CD14-positive monocyte (primary cell): Measurements from ENCODE around the gene ZNF587. TPM values are rescaled to one million over a fixed set of nuclear protein-coding genes. Genes with fewer than 3 reads are reported as not detected.
A peak's percentile ranks its signal among the peaks of the same experiment; 100 is the strongest.
"Not testable (repeated sequence)": the region's sequence is repeated elsewhere in the genome, so short reads cannot be mapped to it uniquely, and the experiment has no call there.

Source experiments
- DNase-seq, 3 donors: peaks; one replicate each; pipeline ENCODE4 v3.0.0-alpha.2; 2011 to 2022
- H2AFZ ChIP-seq: 2 replicates; pipeline ENCODE4 v1.6.0; 2012; ENCODE audit warnings: mild to moderate bottlenecking, low read depth, low read length, inconsistent platforms; ENCODE audit not compliant: insufficient read depth, poor library complexity, severe bottlenecking
- H3K27ac ChIP-seq, 2 donors: 1 replicate in 1 of 2; 2 replicates in 1 of 2; pipeline ENCODE4 v1.5.1; 2012 to 2013; ENCODE audit warnings: low read length in 2 of 2, control low read depth in 1 of 2, inconsistent platforms in 1 of 2, low read depth in 1 of 2, mild to moderate bottlenecking in 1 of 2
- H3K27me3 ChIP-seq, 2 donors: one replicate each; pipeline versions ENCODE4 v1.6.0 to v1.6.1; 2011 to 2013; ENCODE audit warnings: low read length in 2 of 2; ENCODE audit not compliant: control insufficient read depth in 2 of 2, insufficient read depth in 2 of 2
- H3K36me3 ChIP-seq, 2 donors: replicated peaks in 1 of 2; 1 replicate in 1 of 2; 2 replicates in 1 of 2; pipeline versions ENCODE4 v1.5.1 to v1.6.1; 2012 to 2013; ENCODE audit warnings: low read length in 2 of 2, control low read depth in 1 of 2, inconsistent platforms in 1 of 2, mild to moderate bottlenecking in 1 of 2; ENCODE audit not compliant: insufficient read depth in 2 of 2, control insufficient read depth in 1 of 2
- H3K4me1 ChIP-seq, 2 donors: 1 replicate in 1 of 2; 2 replicates in 1 of 2; pipeline versions ENCODE4 v1.5.1 to v1.6.1; 2012 to 2013; ENCODE audit warnings: low read length in 2 of 2, control low read depth in 1 of 2, inconsistent platforms in 1 of 2, mild to moderate bottlenecking in 1 of 2, moderate library complexity in 1 of 2; ENCODE audit not compliant: insufficient read depth in 2 of 2, control insufficient read depth in 1 of 2
- H3K4me2 ChIP-seq: replicated peaks from 2 replicates; pipeline ENCODE3; 2012; ENCODE audit warnings: low read length, moderate library complexity, mild to moderate bottlenecking; ENCODE audit not compliant: poor library complexity, severe bottlenecking; ENCODE audit errors: extremely low read depth
- H3K4me3 ChIP-seq, 3 experiments: fragments of 200-600 bp in 1 of 3; sonication (generic) in 1 of 3; replicated peaks in 1 of 3; 1 replicate in 2 of 3; 2 replicates in 1 of 3; pipeline ENCODE4 v1.5.1; 2011 to 2013; ENCODE audit warnings: low read length in 3 of 3, mild to moderate bottlenecking in 3 of 3, control low read depth in 2 of 3, low read depth in 2 of 3, inconsistent platforms in 1 of 3, moderate library complexity in 1 of 3
- H3K79me2 ChIP-seq: 2 replicates; pipeline ENCODE4 v1.6.0; 2012; ENCODE audit warnings: mild to moderate bottlenecking, control low read depth, inconsistent platforms, low read length, moderate library complexity; ENCODE audit not compliant: insufficient read depth
- H3K9ac ChIP-seq: 2 replicates; pipeline ENCODE4 v1.6.0; 2017; ENCODE audit warnings: low read length, mild to moderate bottlenecking; ENCODE audit not compliant: insufficient read depth, poor library complexity, severe bottlenecking
- H3K9me3 ChIP-seq, 2 donors: replicated peaks in 1 of 2; 1 replicate in 1 of 2; 2 replicates in 1 of 2; pipeline versions ENCODE4 v1.5.1 to v1.6.1; 2012 to 2013; ENCODE audit warnings: low read length in 2 of 2, control low read depth in 1 of 2; ENCODE audit not compliant: control insufficient read depth in 1 of 2, insufficient read depth in 1 of 2
- H4K20me1 ChIP-seq: 2 replicates; pipeline ENCODE4 v1.6.0; 2012; ENCODE audit warnings: mild to moderate bottlenecking, low read length, control low read depth, moderate library complexity; ENCODE audit not compliant: insufficient read depth
- H3K27ac Mint-ChIP-seq, 7 donors: one replicate each; pipeline ENCODE4 v1.8.0; 2020; ENCODE audit warnings: mild to moderate bottlenecking in 7 of 7, mixed read lengths in 7 of 7, moderate library complexity in 6 of 7, inconsistent platforms in 2 of 7
- H3K27me3 Mint-ChIP-seq, 3 donors: one replicate each; pipeline ENCODE4 v1.8.0; 2021 to 2022; ENCODE audit warnings: low read depth in 3 of 3, mild to moderate bottlenecking in 3 of 3, mixed read lengths in 3 of 3, moderate library complexity in 3 of 3, inconsistent platforms in 1 of 3
- H3K36me3 Mint-ChIP-seq, 2 donors: one replicate each; pipeline ENCODE4 v1.8.0; 2020; ENCODE audit warnings: mixed read lengths in 2 of 2, inconsistent platforms in 1 of 2, mild to moderate bottlenecking in 1 of 2
- H3K4me1 Mint-ChIP-seq: one replicate; pipeline ENCODE4 v1.8.0; 2020; ENCODE audit warnings: mild to moderate bottlenecking, mixed read lengths
- H3K4me3 Mint-ChIP-seq, 2 donors: one replicate each; pipeline ENCODE4 v1.8.0; 2020; ENCODE audit warnings: mild to moderate bottlenecking in 2 of 2, mixed read lengths in 2 of 2, moderate library complexity in 1 of 2
- H3K9me3 Mint-ChIP-seq, 7 donors: one replicate each; pipeline ENCODE4 v1.8.0; 2020 to 2022; ENCODE audit warnings: mixed read lengths in 7 of 7, mild to moderate bottlenecking in 6 of 7, moderate library complexity in 6 of 7, inconsistent platforms in 2 of 7
- CTCF ChIP-seq: fragments of 200-600 bp; IDR thresholded peaks from one replicate; pipeline ENCODE4 v1.8.0; 2022; ENCODE audit warnings: antibody characterized with exemption, mild to moderate bottlenecking
- WGBS: methylation state at CpG from one replicate; pipeline ENCODE4 v1.1.5; 2013; ENCODE audit warnings: missing lambda C conversion rate; ENCODE audit not compliant: insufficient coverage; 5-methylcytosine and 5-hydroxymethylcytosine counted together
- intact Hi-C, 2 donors: fragments of 100-400 bp; cut with micrococcal nuclease; formaldehyde crosslinking; loops; one replicate each; pipeline versions ENCODE4 v1.15.0 to v1.15.1; 2023
- polyA plus RNA-seq, 3 donors: library from polyadenylated mRNA; depleted of rRNA in 1 of 3; unstranded in 2 of 3; stranded (reverse) in 1 of 3; fragments of 300-500 nt in 2 of 3; fragments of >200 nt in 1 of 3; fragmentation: Illumina TruSeq in 2 of 3; gene quantifications; 1 replicate in 2 of 3; 2 replicates in 1 of 3; pipeline ENCODE4 v1.2.3, GENCODE V29; 2012 to 2021

Gene ZNF587
- polyA plus RNA-seq, 3 donors: 0.41 to 15.0 (median 2.9) TPM

DNA sequence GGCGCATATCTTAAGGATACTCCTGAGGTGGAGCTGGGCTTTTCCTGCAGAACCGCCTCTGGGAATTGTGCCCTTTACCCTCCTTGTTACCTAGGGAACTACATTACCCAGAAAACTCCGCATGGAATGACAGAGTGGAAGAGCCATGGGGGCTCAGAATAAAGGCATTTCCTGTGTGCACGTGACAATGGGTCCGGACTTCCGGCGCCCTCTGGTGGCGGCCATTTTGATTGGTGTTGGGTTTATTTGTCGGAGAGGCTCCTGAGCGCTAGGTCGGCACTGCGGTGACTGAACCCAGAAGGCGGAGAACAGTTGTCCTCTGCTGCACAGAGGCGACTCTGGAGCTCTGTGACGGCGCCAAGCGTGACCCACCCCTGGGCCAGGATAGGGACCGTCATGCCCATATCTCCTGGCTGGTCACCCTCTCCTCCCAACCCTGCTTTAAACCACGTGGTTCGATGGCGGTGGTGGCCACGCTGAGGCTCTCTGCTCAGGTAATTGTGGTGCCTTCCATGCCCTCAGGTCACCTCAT is 19.5 kb upstream of the ZNF587 start, which contains the start of gene ZNF587B:
TSS of gene ZNF587B (plus strand) at position 229 of the 532 bp plus-strand sequence. CDS start at position 459, 230 bp downstream.
- H3K4me2 ChIP-seq: no peak within 1 kb of the TSS
- Mint-ChIP-seq H3K27me3 (no peaks in the 10 kb centered on the region), H3K27ac (peak within 1 kb of the TSS in 3 of 7 donors; percentile 42 to 84 (median 77)), H3K9me3 (peaks cover 4 to 8% (median 5%) of the 10 kb centered on the region in 7 donors), H3K36me3 (peaks cover 18 to 45% of the 10 kb centered on the region in 2 donors), H3K4me3 (peak within 1 kb of the TSS in 1 of 2 donors; percentile 55), H3K4me1 (no peaks in the 10 kb centered on the region)
- peak in 1 of 3 donors; percentile 16 for DNase-seq
- H3K79me2 ChIP-seq: peaks cover 57% of the 10 kb centered on the region
- peak; percentile 44 for TF ChIP-seq CTCF
- H3K27ac ChIP-seq: no peak within 1 kb of the TSS
- H2AFZ ChIP-seq: no peak within 1 kb of the TSS
- H3K9me3 ChIP-seq: peaks cover 0 to 5% of the 10 kb centered on the region in 2 donors
- no peaks in the 10 kb centered on the region for H3K4me1 ChIP-seq
- intact Hi-C loops: no loop called here
- H3K36me3 ChIP-seq: no peaks in the 10 kb centered on the region
- 73% methylated on average over 20 of the region's 22 CpGs for WGBS
- H4K20me1 ChIP-seq: no peaks in the 10 kb centered on the region
- H3K4me3 ChIP-seq: no peak within 1 kb of the TSS
- no peak within 1 kb of the TSS for H3K9ac ChIP-seq
- no peaks in the 10 kb centered on the region for H3K27me3 ChIP-seq

GRCh38 chr19:57836991-57837390 is 12.7 kb upstream of the ZNF587 start:
- intact Hi-C loops, H4K20me1 ChIP-seq, H3K27ac Mint-ChIP-seq, H3K9ac ChIP-seq, H3K27me3 ChIP-seq, H3K79me2 ChIP-seq, H3K9me3 Mint-ChIP-seq, H3K9me3 ChIP-seq, H3K4me2 ChIP-seq, H3K4me1 ChIP-seq, H2AFZ ChIP-seq, H3K4me3 ChIP-seq, H3K27ac ChIP-seq, H3K27me3 Mint-ChIP-seq, DNase-seq, H3K4me1 Mint-ChIP-seq, H3K4me3 Mint-ChIP-seq: not testable (repeated sequence)
- WGBS: 96% methylated on average over 3 of the region's 5 CpGs
- H3K36me3 Mint-ChIP-seq: peaks cover 32 to 50% of the 10 kb centered on the region in 2 donors
- peaks cover 10 to 28% of the 10 kb centered on the region in 2 donors for H3K36me3 ChIP-seq

DNA sequence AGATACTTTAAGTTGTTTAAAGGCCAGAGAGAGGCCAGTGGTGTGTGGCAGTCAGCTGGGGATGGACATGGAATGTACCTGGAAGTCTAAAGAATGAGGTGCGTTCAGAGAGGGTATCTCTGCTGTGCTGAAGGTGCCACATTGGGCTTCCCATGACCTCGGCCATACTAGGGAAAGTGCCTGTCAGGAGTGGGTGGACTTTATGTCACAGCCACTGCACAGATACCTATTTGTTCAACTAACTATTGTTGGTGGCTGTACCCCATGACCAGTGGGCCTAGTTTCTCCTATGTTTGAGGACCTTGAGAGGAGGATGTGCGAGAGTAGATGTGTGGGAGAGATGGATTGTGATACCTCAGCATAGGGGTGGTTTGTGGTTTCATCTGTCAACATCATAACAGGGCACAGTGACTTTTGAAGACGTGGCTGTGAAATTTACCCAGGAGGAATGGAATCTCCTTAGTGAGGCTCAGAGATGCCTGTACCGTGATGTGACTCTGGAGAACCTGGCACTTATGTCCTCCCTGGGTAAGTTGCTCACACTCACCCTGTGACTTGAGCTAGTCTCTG is 11.0 kb upstream of the ZNF587 start:
- peak overlapping the region in 1 of 7 donors; percentile 4 for H3K27ac Mint-ChIP-seq
- H3K4me1 Mint-ChIP-seq, H3K9me3 Mint-ChIP-seq, H3K4me1 ChIP-seq, H3K27ac ChIP-seq, H3K27me3 Mint-ChIP-seq, intact Hi-C loops, H3K9me3 ChIP-seq, H4K20me1 ChIP-seq, H3K4me2 ChIP-seq, H3K4me3 ChIP-seq, H3K79me2 ChIP-seq, DNase-seq, H3K27me3 ChIP-seq, H2AFZ ChIP-seq, H3K9ac ChIP-seq, H3K4me3 Mint-ChIP-seq: not testable (repeated sequence)
- H3K36me3 ChIP-seq: peaks cover 10 to 42% of the 10 kb centered on the region in 2 donors
- peaks cover 38 to 59% of the 10 kb centered on the region in 2 donors for H3K36me3 Mint-ChIP-seq
- 100% methylated on average over 1 of the region's 5 CpGs for WGBS
